HG03025 (cell line): ENCODE data around the gene SPOCK2.
"Not testable (repeated sequence)": the region's sequence is repeated elsewhere in the genome, so short reads cannot be mapped to it uniquely, and the experiment has no call there.

Experiments
- ATAC-seq: cut with Tn5 transposase; IDR thresholded peaks from one replicate; pipeline ENCODE4 v1.9.1; 2021; ENCODE audit warnings: mild to moderate bottlenecking, moderate library complexity; ENCODE audit not compliant: unreplicated experiment, low FRiP score

Gene SPOCK2

GRCh38 chr10:72108830-72109635 lies 20.7 kb upstream of the SPOCK2 start:
- no peak for ATAC-seq

- ATAC-seq: not testable (repeated sequence)
Measured at GRCh38 chr10:72108004-72108370, 19.6 kb upstream of the SPOCK2 start.

- ATAC-seq: no peak
Measured at GRCh38 chr10:72107325-72108003, 19.1 kb upstream of the SPOCK2 start.

- ATAC-seq: no peak
Measured at GRCh38 chr10:72106896-72107295, 18.5 kb upstream of the SPOCK2 start.

GRCh38 chr10:72106154-72106849 lies 18.0 kb upstream of the SPOCK2 start:
- no peak for ATAC-seq

GRCh38 chr10:72105710-72106109 lies 17.4 kb upstream of the SPOCK2 start:
- no peak for ATAC-seq

GRCh38 chr10:72105098-72105475 lies 16.7 kb upstream of the SPOCK2 start:
- ATAC-seq: no peak

GRCh38 chr10:72104472-72105097 lies 16.2 kb upstream of the SPOCK2 start:
- ATAC-seq: no peak

- ATAC-seq: no peak
Measured at GRCh38 chr10:72099600-72099921, 11.2 kb upstream of the SPOCK2 start.

- no peak for ATAC-seq
Measured at GRCh38 chr10:72098836-72099599, 10.7 kb upstream of the SPOCK2 start.

GRCh38 chr10:72098301-72098835 lies 10.0 kb upstream of the SPOCK2 start:
- no peak for ATAC-seq

- ATAC-seq: no peak
Measured at GRCh38 chr10:72097448-72098300, 9.3 kb upstream of the SPOCK2 start.

- no peak for ATAC-seq
Measured at GRCh38 chr10:72096115-72097000, 8.0 kb upstream of the SPOCK2 start.

- ATAC-seq: no peak
Measured at GRCh38 chr10:72095195-72095594, 6.8 kb upstream of the SPOCK2 start.

- no peak for ATAC-seq
Measured at GRCh38 chr10:72094574-72094973, 6.2 kb upstream of the SPOCK2 start.

GRCh38 chr10:72093450-72093849 lies 5.1 kb upstream of the SPOCK2 start:
- no peak for ATAC-seq

GRCh38 chr10:72092987-72093386 lies 4.6 kb upstream of the SPOCK2 start:
- no peak for ATAC-seq

- ATAC-seq: no peak
Measured at GRCh38 chr10:72092171-72092924, 4.0 kb upstream of the SPOCK2 start.
